Neural progenitor cell (in vitro differentiated cells): ENCODE measurements around the gene PUSL1. TPM values are rescaled to one million over a fixed set of nuclear protein-coding genes. Genes with fewer than 3 reads are reported as not detected.

ENCODE experiments used
- DNase-seq: peaks from one replicate; pipeline ENCODE4 v3.0.0-alpha.2; 2016; ENCODE audit warnings: low spot score
- H2AFZ ChIP-seq: fragments of 200-600 bp; sonication (generic); replicated peaks from 2 replicates; pipeline ENCODE4 v1.6.1; 2016; ENCODE audit warnings: antibody characterized with exemption
- H3F3A ChIP-seq: fragments of 200-600 bp; sonication (generic); 2 replicates; pipeline ENCODE4 v1.6.1; 2016; ENCODE audit warnings: antibody characterized with exemption, low read depth
- H3K27ac ChIP-seq: fragments of 200-600 bp; sonication (generic); 2 replicates; pipeline ENCODE4 v1.5.1; 2016; ENCODE audit warnings: mild to moderate bottlenecking
- H3K27me3 ChIP-seq: fragments of 200-600 bp; sonication (generic); 2 replicates; pipeline ENCODE4 v1.6.1; 2016; ENCODE audit warnings: mild to moderate bottlenecking, moderate library complexity
- H3K36me3 ChIP-seq: fragments of 200-600 bp; sonication (generic); 2 replicates; pipeline ENCODE4 v1.5.1; 2016
- H3K4me1 ChIP-seq: fragments of 200-600 bp; sonication (generic); 2 replicates; pipeline ENCODE4 v1.6.1; 2016; ENCODE audit warnings: mixed run types
- H3K4me2 ChIP-seq: fragments of 200-600 bp; sonication (generic); 2 replicates; pipeline ENCODE4 v1.6.1; 2016
- H3K4me3 ChIP-seq: fragments of 200-600 bp; sonication (generic); 2 replicates; pipeline ENCODE4 v1.5.1; 2016
- H3K79me2 ChIP-seq: fragments of 200-600 bp; sonication (generic); 2 replicates; pipeline ENCODE4 v1.6.1; 2016; ENCODE audit warnings: low read depth
- H3K9ac ChIP-seq: fragments of 200-600 bp; sonication (generic); 2 replicates; pipeline ENCODE4 v1.6.1; 2016
- H3K9me3 ChIP-seq: fragments of 200-600 bp; sonication (generic); 2 replicates; pipeline ENCODE4 v1.5.1; 2016; ENCODE audit warnings: low read depth
- H4K20me1 ChIP-seq: fragments of 200-600 bp; sonication (generic); 2 replicates; pipeline ENCODE4 v1.6.1; 2016; ENCODE audit warnings: low read depth
- H3K27ac Mint-ChIP-seq: 3 replicates; pipeline ENCODE4 v1.8.0; 2021; ENCODE audit warnings: mixed read lengths
- H3K27me3 Mint-ChIP-seq: 2 replicates; pipeline ENCODE4 v1.8.0; 2022; ENCODE audit warnings: low read depth, mild to moderate bottlenecking, inconsistent platforms, moderate library complexity, mixed read lengths; ENCODE audit not compliant: insufficient read depth
- H3K36me3 Mint-ChIP-seq: 3 replicates; pipeline ENCODE4 v1.8.0; 2021; ENCODE audit warnings: mixed read lengths
- H3K4me1 Mint-ChIP-seq: 3 replicates; pipeline ENCODE4 v1.8.0; 2021; ENCODE audit warnings: mixed read lengths
- H3K4me3 Mint-ChIP-seq: 3 replicates; pipeline ENCODE4 v1.8.0; 2021; ENCODE audit warnings: mild to moderate bottlenecking, moderate library complexity, mixed read lengths
- H3K9me3 Mint-ChIP-seq: 3 replicates; pipeline ENCODE4 v1.8.0; 2020; ENCODE audit warnings: mixed read lengths
- EZH2 ChIP-seq: fragments of 200-600 bp; sonication (generic); IDR thresholded peaks from 2 replicates; pipeline ENCODE4 v1.6.1; 2017; ENCODE audit warnings: antibody characterized with exemption, mild to moderate bottlenecking, moderate library complexity
- EZH2phosphoT487 ChIP-seq: fragments of 200-600 bp; sonication (generic); IDR thresholded peaks from 2 replicates; pipeline ENCODE4 v1.6.1; 2017; ENCODE audit warnings: antibody characterized with exemption
- total RNA-seq: library from RNA; depleted of rRNA; stranded (reverse); fragments of >200 nt; gene quantifications from 2 replicates; pipeline ENCODE4 v1.2.3, GENCODE V29; 2015; ENCODE audit warnings: low replicate concordance
- TF ChIP-seq, protein P1 (sequence below): fragments of 200-600 bp; sonication (generic); IDR thresholded peaks from 2 replicates; pipeline ENCODE4 v1.5.1; 2017; ENCODE audit warnings: antibody characterized with exemption, mild to moderate bottlenecking

The PUSL1 gene
- total RNA-seq, 1 donor from 2014 or later: 3.7 TPM

DNA sequence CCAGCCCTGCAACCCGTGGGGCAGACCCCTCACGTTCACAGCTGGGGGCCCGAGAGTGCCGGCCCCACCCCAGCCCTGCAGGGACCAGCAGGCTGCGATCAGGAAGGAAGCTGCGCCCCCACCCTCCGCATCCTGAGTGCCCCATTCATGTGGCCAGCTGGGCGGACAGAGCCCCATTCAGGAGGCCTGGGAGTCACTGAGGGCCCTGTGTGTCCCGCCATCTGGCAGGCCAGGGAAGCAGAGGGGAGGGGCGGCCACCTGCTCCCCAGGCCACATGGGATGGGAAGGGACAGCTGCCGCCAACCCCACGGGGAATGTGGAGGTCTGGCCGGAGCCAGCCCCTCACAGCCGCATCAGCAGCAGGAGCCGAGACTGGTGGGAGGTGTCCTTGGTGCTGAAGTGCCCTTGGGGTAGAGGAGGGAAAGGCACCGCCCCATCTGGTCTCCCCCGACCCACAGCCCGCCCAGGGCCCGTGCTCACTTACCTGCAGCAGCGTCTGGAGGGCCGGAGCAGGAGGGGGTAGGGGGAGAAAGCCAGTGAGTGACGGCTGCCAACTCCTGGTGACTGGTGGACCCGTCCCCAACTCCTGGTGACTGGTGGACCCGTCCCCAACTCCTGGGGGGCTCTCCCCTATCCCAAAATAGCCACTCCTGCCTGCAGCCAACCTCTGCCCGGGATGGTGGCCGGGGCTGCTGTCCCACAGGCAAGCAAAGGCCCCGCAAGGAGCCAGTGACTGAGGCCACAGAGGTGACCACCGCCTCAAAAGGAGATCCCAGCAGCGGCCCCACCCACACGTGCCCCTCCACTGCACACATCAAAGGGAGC lies 9.3 kb upstream of the PUSL1 start:
- H3K79me2 ChIP-seq: no peaks in the 10 kb centered on the region
- no peak overlapping the region for H3K9ac ChIP-seq
- no peak overlapping the region for H3K4me2 ChIP-seq
- Mint-ChIP-seq H3K4me3 (no peak overlapping the region), H3K4me1 (no peaks in the 10 kb centered on the region), H3K27ac (no peak overlapping the region), H3K9me3 (no peaks in the 10 kb centered on the region), H3K27me3 (no peaks in the 10 kb centered on the region), H3K36me3 (no peaks in the 10 kb centered on the region)
- H3F3A ChIP-seq: no peaks in the 10 kb centered on the region
- no peak for TF ChIP-seq EZH2
- no peak for TF ChIP-seq EZH2phosphoT487
- no peaks in the 10 kb centered on the region for H3K36me3 ChIP-seq
- no peaks in the 10 kb centered on the region for H3K27me3 ChIP-seq
- DNase-seq: peak; percentile 89
- no peaks in the 10 kb centered on the region for H3K4me1 ChIP-seq
- no peaks in the 10 kb centered on the region for H3K9me3 ChIP-seq
- no peak overlapping the region for H3K27ac ChIP-seq
- H3K4me3 ChIP-seq: no peak overlapping the region
- H4K20me1 ChIP-seq: peaks cover 42% of the 10 kb centered on the region
- H2AFZ ChIP-seq: no peak overlapping the region

DNA sequence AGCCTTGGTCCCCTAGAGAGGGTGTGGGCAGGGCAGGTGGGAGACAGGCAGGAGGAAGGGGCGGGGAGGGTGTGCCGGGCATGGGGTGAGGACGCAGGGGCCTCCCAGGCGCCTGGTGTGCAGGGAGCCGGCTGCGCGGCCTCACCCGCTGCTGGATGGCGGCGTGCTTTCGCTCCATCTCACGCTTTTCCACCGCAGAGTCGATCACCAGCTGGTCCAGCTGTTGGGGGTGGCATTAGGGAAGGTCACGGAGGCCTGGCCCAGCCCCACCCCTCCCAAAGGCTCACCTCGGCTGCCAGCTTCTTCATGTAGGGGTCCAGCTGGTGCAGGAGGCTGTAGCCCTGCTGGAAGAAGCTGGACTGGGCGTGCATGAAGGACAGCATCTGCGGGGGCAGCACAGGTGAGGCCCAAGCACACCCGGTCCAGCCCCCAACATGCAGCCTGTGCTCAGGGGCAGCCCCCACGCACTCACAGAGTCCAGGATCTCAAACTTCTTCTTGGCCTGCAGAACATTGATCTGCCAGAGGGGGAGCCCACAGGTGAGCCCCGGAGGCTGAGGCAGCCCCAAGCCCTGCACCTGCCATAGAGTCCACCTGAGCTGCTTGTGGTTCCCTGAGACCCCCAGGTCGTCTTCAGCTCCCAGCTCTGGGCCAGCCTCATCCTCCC lies 8.6 kb upstream of the PUSL1 start:
- Histone ChIP-seq H3K9ac (no peak overlapping the region), H3K4me1 (peaks cover 5% of the 10 kb centered on the region), H3K9me3 (no peaks in the 10 kb centered on the region), H3F3A (peaks cover 6% of the 10 kb centered on the region), H3K4me2 (no peak overlapping the region), H2AFZ (no peak overlapping the region), H3K27me3 (no peaks in the 10 kb centered on the region), H4K20me1 (peaks cover 49% of the 10 kb centered on the region), H3K36me3 (no peaks in the 10 kb centered on the region), H3K79me2 (no peaks in the 10 kb centered on the region), H3K27ac (no peak overlapping the region), H3K4me3 (no peak overlapping the region)
- TF ChIP-seq, protein P1, sequence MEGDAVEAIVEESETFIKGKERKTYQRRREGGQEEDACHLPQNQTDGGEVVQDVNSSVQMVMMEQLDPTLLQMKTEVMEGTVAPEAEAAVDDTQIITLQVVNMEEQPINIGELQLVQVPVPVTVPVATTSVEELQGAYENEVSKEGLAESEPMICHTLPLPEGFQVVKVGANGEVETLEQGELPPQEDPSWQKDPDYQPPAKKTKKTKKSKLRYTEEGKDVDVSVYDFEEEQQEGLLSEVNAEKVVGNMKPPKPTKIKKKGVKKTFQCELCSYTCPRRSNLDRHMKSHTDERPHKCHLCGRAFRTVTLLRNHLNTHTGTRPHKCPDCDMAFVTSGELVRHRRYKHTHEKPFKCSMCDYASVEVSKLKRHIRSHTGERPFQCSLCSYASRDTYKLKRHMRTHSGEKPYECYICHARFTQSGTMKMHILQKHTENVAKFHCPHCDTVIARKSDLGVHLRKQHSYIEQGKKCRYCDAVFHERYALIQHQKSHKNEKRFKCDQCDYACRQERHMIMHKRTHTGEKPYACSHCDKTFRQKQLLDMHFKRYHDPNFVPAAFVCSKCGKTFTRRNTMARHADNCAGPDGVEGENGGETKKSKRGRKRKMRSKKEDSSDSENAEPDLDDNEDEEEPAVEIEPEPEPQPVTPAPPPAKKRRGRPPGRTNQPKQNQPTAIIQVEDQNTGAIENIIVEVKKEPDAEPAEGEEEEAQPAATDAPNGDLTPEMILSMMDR: peak; percentile 47
- TF ChIP-seq EZH2phosphoT487: no peak
- H3K27me3 Mint-ChIP-seq: peaks cover 2% of the 10 kb centered on the region
- peaks cover 3% of the 10 kb centered on the region for H3K4me1 Mint-ChIP-seq
- H3K9me3 Mint-ChIP-seq: no peaks in the 10 kb centered on the region
- no peak overlapping the region for H3K27ac Mint-ChIP-seq
- no peaks in the 10 kb centered on the region for H3K36me3 Mint-ChIP-seq
- no peak overlapping the region for H3K4me3 Mint-ChIP-seq
- DNase-seq: peak; percentile 31

- H3K9me3 Mint-ChIP-seq: no peaks in the 10 kb centered on the region
- H3K4me3 ChIP-seq: no peak overlapping the region
- peaks cover 49% of the 10 kb centered on the region for H4K20me1 ChIP-seq
- H3K4me1 ChIP-seq: peaks cover 10% of the 10 kb centered on the region
- DNase-seq: no peak
- H3F3A ChIP-seq: peaks cover 9% of the 10 kb centered on the region
- H3K27ac Mint-ChIP-seq: no peak overlapping the region
- H3K4me2 ChIP-seq: no peak overlapping the region
- H3K4me3 Mint-ChIP-seq: no peak overlapping the region
- H3K79me2 ChIP-seq: no peaks in the 10 kb centered on the region
- TF ChIP-seq EZH2phosphoT487 (no peak), EZH2 (no peak)
- TF ChIP-seq, protein P1: no peak
- H3K9me3 ChIP-seq: no peaks in the 10 kb centered on the region
- H3K27ac ChIP-seq: no peak overlapping the region
- H3K27me3 ChIP-seq: no peaks in the 10 kb centered on the region
- no peak overlapping the region for H2AFZ ChIP-seq
- no peaks in the 10 kb centered on the region for H3K36me3 ChIP-seq
- H3K36me3 Mint-ChIP-seq: no peaks in the 10 kb centered on the region
- no peak overlapping the region for H3K9ac ChIP-seq
- peaks cover 5% of the 10 kb centered on the region for H3K4me1 Mint-ChIP-seq
- H3K27me3 Mint-ChIP-seq: peaks cover 2% of the 10 kb centered on the region
Measured at GRCh38 chr1:1300352-1300739, 8.1 kb upstream of the PUSL1 start.

GRCh38 chr1:1302006-1302430 lies 6.4 kb upstream of the PUSL1 start:
- no peaks in the 10 kb centered on the region for H3K36me3 Mint-ChIP-seq
- H4K20me1 ChIP-seq: peaks cover 57% of the 10 kb centered on the region
- no peak overlapping the region for H3K9ac ChIP-seq
- TF ChIP-seq EZH2phosphoT487 (no peak), EZH2 (no peak)
- TF ChIP-seq, protein P1: peak; percentile 59
- no peaks in the 10 kb centered on the region for H3K9me3 ChIP-seq
- no peak overlapping the region for H3K4me2 ChIP-seq
- peaks cover 5% of the 10 kb centered on the region for H3K79me2 ChIP-seq
- H2AFZ ChIP-seq: no peak overlapping the region
- H3K27me3 Mint-ChIP-seq: peaks cover 4% of the 10 kb centered on the region
- no peak overlapping the region for H3K4me3 ChIP-seq
- no peak for DNase-seq
- peaks cover 17% of the 10 kb centered on the region for H3K4me1 Mint-ChIP-seq
- H3K27ac Mint-ChIP-seq: no peak overlapping the region
- H3K4me3 Mint-ChIP-seq: no peak overlapping the region
- H3F3A ChIP-seq: peaks cover 11% of the 10 kb centered on the region
- H3K36me3 ChIP-seq: no peaks in the 10 kb centered on the region
- H3K4me1 ChIP-seq: peaks cover 24% of the 10 kb centered on the region
- H3K27ac ChIP-seq: no peak overlapping the region
- no peaks in the 10 kb centered on the region for H3K9me3 Mint-ChIP-seq
- no peaks in the 10 kb centered on the region for H3K27me3 ChIP-seq
